Choroid plexus epithelial cell (primary cell): ENCODE measurements around the gene LMF1.
A peak's percentile ranks its signal among the peaks of the same experiment; 100 is the strongest.

ENCODE experiments used
- DNase-seq: peaks from one replicate; pipeline ENCODE4 v3.0.0-alpha.2; 2010; ENCODE audit warnings: low read depth
- H3K4me3 ChIP-seq: 2 replicates; pipeline ENCODE4 v1.5.1; 2011; ENCODE audit warnings: low read depth, mild to moderate bottlenecking, control low read depth, low read length, moderate library complexity
- CTCF ChIP-seq: conservative IDR thresholded peaks from 2 replicates; pipeline ENCODE4 v1.5.1; 2011; ENCODE audit warnings: low read depth, mild to moderate bottlenecking, control low read depth, inconsistent platforms, low read length, moderate library complexity

The LMF1 gene

DNA sequence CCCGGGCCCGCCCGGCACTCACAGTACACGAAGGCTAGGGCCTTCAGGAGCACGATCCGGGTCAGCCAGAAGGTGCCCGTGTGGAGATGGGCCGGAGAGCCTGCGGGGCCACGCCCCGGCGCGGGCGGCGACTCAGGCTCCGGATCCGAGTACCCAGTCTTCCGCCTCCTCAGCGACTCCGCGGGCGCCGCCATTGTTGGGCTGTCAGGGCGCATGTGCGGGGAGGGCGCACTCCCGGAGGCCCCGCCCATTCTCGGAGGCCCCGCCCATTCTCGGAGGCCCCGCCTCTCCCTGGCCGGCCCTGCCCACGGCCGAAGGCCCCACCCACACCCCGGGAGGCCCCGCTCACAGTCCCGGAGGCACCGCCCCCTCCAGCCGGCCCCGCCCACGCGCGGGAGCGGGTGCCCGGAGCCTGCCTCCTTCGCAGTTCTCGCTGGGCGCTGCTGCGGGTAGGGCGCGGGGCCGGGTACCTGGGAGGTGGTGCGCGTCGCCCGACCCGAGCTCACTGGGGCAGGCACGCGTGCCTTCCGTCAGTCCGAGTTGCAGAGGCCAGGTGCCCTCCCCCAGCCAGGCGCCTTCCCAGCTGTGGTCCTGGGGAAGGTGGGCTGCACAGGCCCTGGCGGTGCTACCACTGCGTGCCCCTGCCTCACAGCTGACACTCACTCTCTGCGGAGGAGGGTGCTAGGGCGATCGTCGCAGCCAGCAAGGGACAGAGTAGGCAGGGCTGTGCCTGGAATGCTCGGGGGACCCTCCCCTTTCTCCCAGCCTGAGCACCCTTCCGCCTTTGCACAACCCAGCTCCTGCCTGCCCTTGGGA lies at the start of gene LMF1:
LMF1 (minus strand) TSS at position 219 of the 816 bp plus-strand sequence; CDS start at position 215, 4 bp downstream.
- DNase-seq, result peak; percentile 88

DNA sequence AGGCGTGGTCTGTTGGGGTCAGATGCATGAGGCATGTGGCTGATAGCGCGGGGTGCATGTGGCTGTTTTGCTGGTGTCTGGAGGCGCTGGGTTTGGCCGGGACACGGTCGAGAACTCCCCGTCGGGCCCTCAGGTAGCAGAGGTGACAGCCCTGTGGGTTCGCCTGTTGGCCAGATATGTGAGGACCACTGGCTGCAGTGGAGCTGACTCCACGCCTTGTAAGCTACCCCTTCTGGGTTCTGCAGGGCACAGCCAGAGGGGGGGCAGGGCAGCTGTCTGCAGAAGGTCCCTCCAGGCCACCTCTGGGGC lies 49.3 kb upstream of the LMF1 start:
- DNase-seq, result no peak
- H3K4me3 ChIP-seq, result no peak overlapping the region
- TF ChIP-seq CTCF, result no peak

More for the DNA sequence above, at the start of gene LMF1:
- TF ChIP-seq CTCF, result no peak
- H3K4me3 ChIP-seq, result peak within 1 kb of the TSS; percentile 87

- peak overlapping the region; percentile 25 for H3K4me3 ChIP-seq
- no peak for TF ChIP-seq CTCF
- peak; percentile 48 for DNase-seq
Measured at GRCh38 chr16:1019231-1020090, 48.7 kb upstream of the LMF1 start.

GRCh38 chr16:1018447-1019198 lies 47.8 kb upstream of the LMF1 start:
- no peak for TF ChIP-seq CTCF
- DNase-seq, result no peak
- no peak overlapping the region for H3K4me3 ChIP-seq

- H3K4me3 ChIP-seq, result no peak overlapping the region
- DNase-seq, result peak; percentile 26
- TF ChIP-seq CTCF, result no peak
Measured at GRCh38 chr16:1014771-1015495, 44.1 kb upstream of the LMF1 start.

- DNase-seq, result no peak
- no peak for TF ChIP-seq CTCF
- no peak overlapping the region for H3K4me3 ChIP-seq
Measured at GRCh38 chr16:1014221-1014620, 43.4 kb upstream of the LMF1 start.
